PC-3 (cell line): ENCODE measurements around the gene C17orf114.
A peak's percentile ranks its signal among the peaks of the same experiment; 100 is the strongest.

Source experiments
- ATAC-seq: fragments of 200-7000 bp; cut with Tn5 transposase; 2 replicates; pipeline ENCODE4 v1.9.1; 2020; ENCODE audit warnings: mild to moderate bottlenecking, moderate library complexity
- BruUV-seq: library from RNA; stranded (reverse); fragments of 400-500 nt; replicated peaks from 2 replicates; lab custom pipeline; 2021; lab: Mats Ljungman, UMichigan
- CTCF ChIA-PET: fragments of 300-600 bp; sonication (Branson Sonifier 250); formaldehyde crosslinking; loops from one replicate; lab custom pipeline; 2022; ENCODE audit warnings: antibody characterized with exemption; lab: Charles Lee
- POLR2A ChIA-PET: fragments of 300-600 bp; sonication (Branson Sonifier 250); formaldehyde crosslinking; loops from one replicate; lab custom pipeline; 2022; ENCODE audit warnings: antibody characterized with exemption; ENCODE audit not compliant: unreplicated experiment; lab: Charles Lee
- DNase-seq: peaks from one replicate; pipeline ENCODE4 v3.0.0-alpha.2; 2015
- H2AFZ ChIP-seq: fragments of 300-600 bp; sonication (generic); 2 replicates; pipeline ENCODE4 v1.6.0; 2016; ENCODE audit warnings: antibody characterized with exemption, low read length
- H3F3A ChIP-seq: fragments of 300-600 bp; sonication (generic); one replicate; pipeline ENCODE4 v1.6.0; 2017; ENCODE audit warnings: antibody characterized with exemption, low read length, control low read depth, mild to moderate bottlenecking; ENCODE audit not compliant: unreplicated experiment
- H3K27ac ChIP-seq: fragments of 300-600 bp; sonication (generic); 2 replicates; pipeline ENCODE4 v1.5.1; 2016; ENCODE audit warnings: mild to moderate bottlenecking, low read length
- H3K27me3 ChIP-seq: fragments of 300-600 bp; sonication (generic); 2 replicates; pipeline ENCODE4 v1.6.1; 2016; ENCODE audit warnings: low read length, mixed read lengths
- H3K36me3 ChIP-seq: fragments of 300-600 bp; sonication (generic); 2 replicates; pipeline ENCODE4 v1.6.1; 2016; ENCODE audit warnings: low read depth, mixed run types, low read length, mixed read lengths
- H3K4me1 ChIP-seq: fragments of 300-600 bp; sonication (generic); 2 replicates; pipeline ENCODE4 v1.5.1; 2016; ENCODE audit warnings: low read length; ENCODE audit not compliant: insufficient read depth
- H3K4me2 ChIP-seq: fragments of 300-600 bp; sonication (generic); 2 replicates; pipeline ENCODE4 v1.6.0; 2016; ENCODE audit warnings: low read length
- H3K4me3 ChIP-seq: fragments of 300-600 bp; sonication (generic); 2 replicates; pipeline ENCODE4 v1.5.1; 2016; ENCODE audit warnings: mild to moderate bottlenecking, low read length, mixed read lengths
- H3K79me2 ChIP-seq: fragments of 300-600 bp; sonication (generic); 2 replicates; pipeline ENCODE4 v1.6.1; 2017; ENCODE audit warnings: low read length, mixed read lengths
- H3K9ac ChIP-seq: fragments of 300-600 bp; sonication (generic); 2 replicates; pipeline ENCODE4 v1.6.0; 2016; ENCODE audit warnings: mild to moderate bottlenecking, low read length
- H3K9me2 ChIP-seq: fragments of 300-600 bp; sonication (generic); replicated peaks from 2 replicates; pipeline ENCODE4 v1.6.1; 2016; ENCODE audit warnings: mixed run types, low read length, mixed read lengths
- H3K9me3 ChIP-seq: fragments of 300-600 bp; sonication (generic); 2 replicates; pipeline ENCODE4 v1.6.1; 2016; ENCODE audit warnings: low read length, mixed read lengths
- H4K20me1 ChIP-seq: fragments of 300-600 bp; sonication (generic); 2 replicates; pipeline ENCODE4 v1.6.1; 2016; ENCODE audit warnings: low read length, mixed read lengths
- CTCF ChIP-seq: fragments of 300-600 bp; sonication (generic); conservative IDR thresholded peaks from 2 replicates; pipeline ENCODE4 v1.5.1; 2017; ENCODE audit warnings: antibody characterized with exemption, low read depth, mild to moderate bottlenecking, low read length
- EZH2 ChIP-seq: fragments of 300-600 bp; sonication (generic); IDR thresholded peaks from one replicate; pipeline ENCODE4 v1.6.1; 2017; ENCODE audit warnings: antibody characterized with exemption, mild to moderate bottlenecking, low read length; ENCODE audit not compliant: unreplicated experiment
- EZH2phosphoT487 ChIP-seq: fragments of 300-600 bp; sonication (generic); IDR thresholded peaks from 2 replicates; pipeline ENCODE4 v1.6.1; 2018; ENCODE audit warnings: mild to moderate bottlenecking, antibody characterized with exemption, low read length, borderline replicate concordance
- intact Hi-C: fragments of 100-400 bp; cut with micrococcal nuclease; formaldehyde crosslinking; loops from 2 replicates; pipeline ENCODE4 v1.9.0; 2023

Gene C17orf114

GRCh38 chr17:4772235-4772613, 29.9 kb downstream of the C17orf114 start:
- Histone ChIP-seq H4K20me1 (no peaks in the 10 kb centered on the region), H3K4me1 (peaks cover 12% of the 10 kb centered on the region), H3K4me2 (no peak overlapping the region), H3K27ac (no peak overlapping the region), H3K9ac (no peak overlapping the region), H3K4me3 (no peak overlapping the region), H3K9me3 (no peaks in the 10 kb centered on the region), H3K27me3 (no peaks in the 10 kb centered on the region), H3F3A (no peaks in the 10 kb centered on the region), H3K36me3 (no peaks in the 10 kb centered on the region), H2AFZ (no peak overlapping the region), H3K79me2 (no peaks in the 10 kb centered on the region), H3K9me2 (no peaks in the 10 kb centered on the region)
- DNase-seq (no peak), ATAC-seq (no peak)
- no TSS peak for BruUV-seq
- intact Hi-C loops: no loop called here
- ChIA-PET CTCF (no interaction called here), POLR2A (interaction anchor here (0.6 kb wide), 1 partner anchor 128 kb away, joined by 4 read pairs; no protein-coding TSS in a partner anchor)
- TF ChIP-seq CTCF (no peak), EZH2 (no peak), EZH2phosphoT487 (no peak)

- TF ChIP-seq CTCF (no peak), EZH2 (no peak), EZH2phosphoT487 (no peak)
- H3K36me3 ChIP-seq: no peaks in the 10 kb centered on the region
- H3F3A ChIP-seq: no peaks in the 10 kb centered on the region
- no peaks in the 10 kb centered on the region for H3K9me3 ChIP-seq
- peak within 1 kb of the TSS; percentile 41; the same call in 1 of the 2 replicates for H3K4me2 ChIP-seq
- peak within 1 kb of the TSS; percentile 63 for H2AFZ ChIP-seq
- ChIA-PET CTCF (no interaction called here), POLR2A (interaction anchor here (0.6 kb wide), 1 partner anchor 128 kb away, joined by 4 read pairs; no protein-coding TSS in a partner anchor)
- no peaks in the 10 kb centered on the region for H3K79me2 ChIP-seq
- ATAC-seq (peak; percentile 59), DNase-seq (peak; percentile 28)
- H3K27me3 ChIP-seq: no peaks in the 10 kb centered on the region
- no peak within 1 kb of the TSS for H3K9ac ChIP-seq
- no peaks in the 10 kb centered on the region for H4K20me1 ChIP-seq
- intact Hi-C loops: no loop called here
- H3K9me2 ChIP-seq: no peaks in the 10 kb centered on the region
- H3K27ac ChIP-seq: no peak within 1 kb of the TSS
- peaks cover 12% of the 10 kb centered on the region for H3K4me1 ChIP-seq
- 0 out of 2 replicates have a peak within 1 kb of the TSS, but pooled peaks have one; percentile 15 for H3K4me3 ChIP-seq
- BruUV-seq: no TSS peak
Observed at GRCh38 chr17:4771519-4772234, 30.5 kb downstream of the C17orf114 start, which contains the start of gene TM4SF5. TSS of gene TM4SF5 (plus strand) at chr17:4771886. CDS start at chr17:4771923, 37 bp downstream.

- no TSS peak for BruUV-seq
- intact Hi-C loops: no loop called here
- Histone ChIP-seq H3K4me2 (0 out of 2 replicates have a peak overlapping the region, but pooled peaks have one; percentile 10), H3K9me2 (no peaks in the 10 kb centered on the region), H3K36me3 (no peaks in the 10 kb centered on the region), H3K4me3 (no peak overlapping the region), H3K4me1 (peaks cover 12% of the 10 kb centered on the region), H3K27ac (no peak overlapping the region), H3F3A (no peaks in the 10 kb centered on the region), H3K79me2 (no peaks in the 10 kb centered on the region), H4K20me1 (no peaks in the 10 kb centered on the region), H2AFZ (no peak overlapping the region), H3K9me3 (no peaks in the 10 kb centered on the region), H3K27me3 (no peaks in the 10 kb centered on the region), H3K9ac (no peak overlapping the region)
- TF ChIP-seq EZH2phosphoT487: no peak
- no peak for TF ChIP-seq EZH2
- TF ChIP-seq CTCF: no peak
- ChIA-PET CTCF (no interaction called here), POLR2A (no interaction called here)
- ATAC-seq: peak; percentile 59
- DNase-seq: peak; percentile 62
Observed at GRCh38 chr17:4769628-4770027, 32.5 kb downstream of the C17orf114 start.
